ENCODE measurements around the gene UMAD1.
"Not testable (repeated sequence)": the region's sequence is repeated elsewhere in the genome, so short reads cannot be mapped to it uniquely, and the experiment has no call there.

The UMAD1 gene

GRCh38 chr7:7652798-7653540, 12.4 kb downstream of the UMAD1 start:
- DNase-seq (ENCODE audit: low read depth) = no peak

GRCh38 chr7:7653593-7654187, 13.1 kb downstream of the UMAD1 start:
- DNase-seq (ENCODE audit: low read depth) = no peak

DNA sequence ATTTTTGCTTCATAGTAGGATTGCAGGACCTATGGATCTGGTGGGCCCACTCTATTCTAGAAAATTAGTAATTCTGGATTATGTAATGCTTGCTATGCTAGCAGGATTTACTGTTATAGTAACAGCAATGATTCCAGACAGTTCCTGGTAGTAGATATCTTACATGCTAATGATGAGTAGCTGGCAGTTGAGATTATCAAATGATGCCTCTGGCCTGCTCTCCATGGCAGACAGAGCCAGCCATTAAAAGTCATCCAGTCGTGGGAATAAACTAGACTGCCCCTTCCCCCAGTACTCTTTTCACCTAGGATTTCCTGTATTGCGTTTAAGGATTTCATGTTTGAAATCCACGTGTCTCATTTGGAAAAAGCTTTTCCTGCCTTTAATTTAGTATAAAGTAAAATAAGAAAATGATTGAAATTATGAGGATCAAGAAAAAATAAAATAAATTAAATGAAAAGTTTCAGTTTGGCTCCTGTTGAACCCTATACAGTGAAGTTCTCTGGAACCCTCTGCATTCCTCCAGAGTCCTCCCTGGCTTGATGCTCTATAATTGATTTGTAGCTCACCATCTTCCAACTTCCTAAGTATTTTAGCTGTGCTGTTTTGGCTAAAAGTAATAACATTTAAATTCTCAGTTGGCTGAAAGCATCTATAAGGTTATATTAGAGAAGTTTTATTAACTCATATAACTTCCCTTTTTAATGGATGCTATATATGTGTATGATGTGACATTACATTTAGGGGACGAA, 14.6 kb downstream of the UMAD1 start:
- no peak for DNase-seq (ENCODE audit: low read depth)

- not testable (repeated sequence) for DNase-seq (ENCODE audit: low read depth)
Observed at GRCh38 chr7:7656459-7656858, 15.9 kb downstream of the UMAD1 start.

DNA sequence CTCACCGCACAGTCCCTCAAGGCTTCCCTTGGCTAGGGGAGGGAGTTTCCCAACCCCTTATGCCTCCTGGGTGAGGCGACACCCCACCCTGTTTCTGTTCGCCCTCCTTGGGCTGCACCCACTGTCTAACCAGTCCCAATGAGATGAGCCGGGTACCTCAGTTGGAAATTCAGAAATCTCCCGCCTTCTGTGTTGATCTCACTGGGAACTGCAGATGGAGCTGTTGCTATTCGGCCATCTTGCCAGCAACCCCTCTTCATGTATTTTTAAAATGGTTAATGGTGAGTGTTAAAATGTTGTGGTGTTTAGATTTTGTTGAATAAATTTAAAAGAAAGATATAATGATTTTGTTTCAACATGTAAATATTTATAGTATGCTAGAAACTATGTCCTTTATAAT, 22.0 kb downstream of the UMAD1 start:
- no peak for DNase-seq (ENCODE audit: low read depth)

DNA sequence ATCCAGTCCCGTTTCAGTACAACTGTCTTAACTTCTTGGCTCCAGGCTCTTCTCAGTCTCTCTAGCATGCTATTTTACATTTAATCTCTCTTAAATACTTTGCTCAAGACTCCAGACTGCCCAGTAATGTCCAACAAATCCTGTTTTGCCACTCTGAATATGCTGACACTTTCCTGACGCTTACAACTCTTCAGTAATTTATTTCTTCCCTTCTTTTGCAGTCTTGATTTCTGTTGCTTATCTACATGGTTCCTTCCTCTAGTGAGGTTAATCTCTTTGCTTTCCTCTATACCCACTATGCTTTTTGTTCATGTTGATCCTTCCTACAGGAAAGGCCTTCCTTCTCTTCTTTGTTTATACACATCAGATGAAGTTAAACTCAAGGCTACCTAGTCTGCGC, 23.7 kb downstream of the UMAD1 start:
- DNase-seq (ENCODE audit: low read depth) = no peak

GRCh38 chr7:7665031-7665430, 24.5 kb downstream of the UMAD1 start:
- DNase-seq (ENCODE audit: low read depth) = no peak

DNA sequence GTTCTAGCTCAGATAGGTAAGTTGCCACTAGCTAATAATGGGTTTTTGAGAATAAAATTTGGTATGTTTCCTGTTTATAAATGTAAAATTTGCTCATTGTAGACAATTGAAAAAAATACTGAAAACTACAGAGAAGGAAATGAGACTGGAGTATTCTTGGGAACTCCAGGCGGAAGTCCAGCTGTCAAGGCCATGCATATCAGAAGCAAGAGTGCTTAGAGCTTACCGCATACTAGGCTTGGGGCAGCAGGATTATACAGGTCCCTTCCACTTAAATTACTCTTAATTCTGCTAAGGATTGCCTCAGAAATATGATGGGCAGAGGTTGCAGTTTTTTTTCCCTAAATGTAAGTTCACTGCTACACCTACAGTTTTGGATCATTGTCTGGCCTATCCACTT, 26.6 kb downstream of the UMAD1 start:
- DNase-seq (ENCODE audit: low read depth) = no peak

- no peak for DNase-seq (ENCODE audit: low read depth)
Observed at GRCh38 chr7:7668706-7669105, 28.2 kb downstream of the UMAD1 start.

GRCh38 chr7:7670490-7670889, 29.9 kb downstream of the UMAD1 start:
- no peak for DNase-seq (ENCODE audit: low read depth)

DNA sequence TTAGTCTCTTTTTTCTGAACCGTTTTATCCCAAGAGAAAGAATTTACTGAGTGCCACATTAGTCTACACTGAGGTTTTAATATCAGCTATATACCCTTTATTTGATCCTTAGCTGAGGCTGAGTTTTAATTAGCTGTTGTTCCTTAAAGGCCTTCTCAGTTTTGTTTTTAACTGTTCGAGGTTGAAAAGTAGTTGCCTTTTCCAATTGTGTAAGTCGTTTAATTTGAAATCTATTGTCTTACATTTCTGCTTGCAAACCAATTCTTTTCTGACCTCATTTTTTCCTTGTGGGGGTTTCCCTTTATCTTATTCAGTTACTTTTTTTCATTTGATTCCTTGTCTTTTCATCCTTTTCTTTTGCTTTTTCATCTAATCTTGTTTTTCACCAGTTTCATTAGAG, 30.8 kb downstream of the UMAD1 start:
- DNase-seq (ENCODE audit: low read depth) = no peak

DNA sequence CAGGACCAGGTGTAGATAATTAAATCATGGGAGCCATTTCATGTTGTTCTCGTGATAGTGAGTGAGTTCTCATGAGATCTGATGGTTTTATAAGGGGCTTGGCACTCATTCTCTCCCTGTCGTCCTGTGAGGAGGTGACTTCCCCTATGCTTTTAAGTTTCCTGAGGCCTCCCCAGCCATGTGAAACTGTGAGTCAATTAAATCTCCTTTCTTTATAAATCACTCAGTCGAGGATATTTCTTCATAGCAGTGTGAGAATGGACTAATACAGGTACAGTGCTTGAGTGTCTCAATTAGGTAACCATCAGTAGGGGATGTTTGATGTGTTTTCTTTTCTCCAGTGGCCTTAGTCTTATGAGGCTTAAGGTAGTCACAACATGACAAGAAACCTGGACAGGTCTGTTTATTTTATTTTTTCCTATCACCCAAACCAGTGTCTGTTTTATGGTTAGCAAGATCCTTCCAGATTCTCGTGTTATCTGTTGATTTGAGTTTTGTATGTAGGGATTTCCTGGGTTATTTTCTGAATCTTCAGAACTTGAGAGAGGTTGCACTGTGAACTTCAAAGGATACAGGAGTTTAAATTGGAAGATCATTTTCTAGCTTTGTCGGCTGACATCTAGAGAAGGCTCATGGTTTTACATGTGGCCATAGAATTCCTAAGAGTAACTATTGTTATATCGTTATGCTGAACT, 32.1 kb downstream of the UMAD1 start:
- DNase-seq (ENCODE audit: low read depth) = no peak

- DNase-seq (ENCODE audit: low read depth) = no peak
Observed at GRCh38 chr7:7673240-7673550, 32.6 kb downstream of the UMAD1 start.

GRCh38 chr7:7675686-7676085, 35.1 kb downstream of the UMAD1 start:
- DNase-seq (ENCODE audit: low read depth) = no peak

GRCh38 chr7:7679640-7680039, 39.1 kb downstream of the UMAD1 start:
- not testable (repeated sequence) for DNase-seq (ENCODE audit: low read depth)

DNA sequence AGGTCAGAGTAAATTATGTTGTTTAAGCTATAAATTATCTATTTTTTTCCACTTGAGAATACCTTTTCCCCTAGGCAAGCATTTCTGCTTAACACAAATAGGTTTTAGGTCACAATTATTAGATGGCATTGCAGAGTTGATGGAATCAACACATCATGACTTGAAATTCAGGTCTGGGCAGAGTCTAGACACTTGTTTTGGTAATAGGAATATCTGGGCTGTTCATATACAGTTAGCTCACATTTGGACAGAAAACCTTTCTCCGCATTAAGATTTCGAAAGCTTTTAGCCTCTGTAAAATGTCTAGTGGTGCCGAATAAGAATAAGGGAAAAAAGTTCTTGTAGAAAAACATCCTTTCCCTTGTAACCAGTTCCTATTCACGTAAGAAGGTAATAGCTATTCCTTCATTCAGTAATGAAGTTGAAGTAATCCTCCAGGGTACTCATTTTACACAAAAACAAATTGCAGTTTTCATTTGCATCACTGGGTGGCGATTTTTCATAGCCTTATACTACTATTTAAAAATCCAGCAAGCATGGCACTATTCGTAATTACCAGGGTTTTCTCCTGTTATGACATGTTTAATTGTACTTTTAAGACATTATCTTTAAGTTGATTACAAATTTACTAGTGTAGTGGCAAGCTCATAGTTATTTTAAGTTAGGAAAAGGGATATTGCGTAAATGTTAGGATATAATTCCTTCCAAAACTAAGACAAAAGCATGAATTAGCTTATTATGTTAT, 40.8 kb downstream of the UMAD1 start:
- peak; percentile 11 for DNase-seq (ENCODE audit: low read depth)

DNA sequence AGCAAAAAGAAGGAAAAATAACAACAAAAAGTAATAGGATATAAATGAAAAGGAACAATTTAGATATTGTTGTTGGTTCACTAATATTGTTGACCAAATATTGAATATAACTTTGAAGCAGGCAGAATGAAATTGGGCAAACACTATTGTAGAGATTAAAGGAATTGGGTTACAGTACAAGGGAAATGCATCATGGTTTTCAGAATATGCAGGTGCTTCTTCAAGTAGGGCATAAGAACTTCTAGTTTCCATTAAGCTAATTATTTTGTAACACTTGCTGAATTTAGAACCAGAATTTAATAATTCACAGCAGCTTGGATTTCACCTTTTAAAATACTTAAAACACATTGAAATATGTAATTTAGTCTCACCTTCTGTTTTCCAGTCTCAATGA, 41.4 kb downstream of the UMAD1 start:
- no peak for DNase-seq (ENCODE audit: low read depth)

DNA sequence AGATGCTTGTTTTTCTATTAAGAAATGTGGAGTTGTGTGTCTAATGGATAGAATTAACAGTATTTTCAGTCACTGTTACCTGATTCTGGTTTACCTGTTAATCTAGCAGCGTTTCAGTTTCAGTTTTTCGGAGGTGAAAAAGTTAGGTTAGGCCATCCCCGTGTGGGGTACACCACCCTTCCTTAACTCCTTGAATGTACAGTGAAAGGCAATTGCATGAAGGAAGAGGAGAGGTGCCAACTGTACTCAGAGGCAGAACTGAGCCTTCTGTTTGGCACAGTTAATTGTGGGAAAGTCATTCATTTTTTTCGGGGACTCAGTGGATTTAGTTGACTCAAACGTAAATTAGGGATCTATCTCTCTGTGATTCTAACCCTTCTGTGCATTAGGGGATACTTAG, 42.3 kb downstream of the UMAD1 start:
- no peak for DNase-seq (ENCODE audit: low read depth)

- DNase-seq (ENCODE audit: low read depth) = no peak
Observed at GRCh38 chr7:7686811-7687508, 46.4 kb downstream of the UMAD1 start.

DNA sequence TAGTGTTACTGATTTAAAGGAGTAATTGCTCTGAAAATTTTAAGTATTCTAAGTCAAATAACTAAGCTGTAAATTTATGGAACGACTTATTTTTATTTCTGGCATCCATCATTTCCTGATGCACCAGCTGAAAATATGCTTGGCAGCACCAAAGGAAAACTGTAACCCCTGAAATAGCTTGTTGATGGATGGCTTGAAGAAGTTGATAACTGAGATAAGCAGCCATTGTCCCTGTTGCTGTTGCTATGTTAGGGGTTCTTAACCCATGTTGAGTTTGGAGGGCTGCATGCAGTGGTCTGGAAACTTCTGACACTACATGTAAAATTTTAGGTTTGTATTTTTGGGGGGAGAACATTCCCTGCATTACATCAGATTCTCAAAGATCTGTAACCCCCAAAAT, 47.2 kb downstream of the UMAD1 start:
- DNase-seq (ENCODE audit: low read depth) = no peak

- DNase-seq (ENCODE audit: low read depth) = no peak
Observed at GRCh38 chr7:7688310-7688709, 47.8 kb downstream of the UMAD1 start.

DNA sequence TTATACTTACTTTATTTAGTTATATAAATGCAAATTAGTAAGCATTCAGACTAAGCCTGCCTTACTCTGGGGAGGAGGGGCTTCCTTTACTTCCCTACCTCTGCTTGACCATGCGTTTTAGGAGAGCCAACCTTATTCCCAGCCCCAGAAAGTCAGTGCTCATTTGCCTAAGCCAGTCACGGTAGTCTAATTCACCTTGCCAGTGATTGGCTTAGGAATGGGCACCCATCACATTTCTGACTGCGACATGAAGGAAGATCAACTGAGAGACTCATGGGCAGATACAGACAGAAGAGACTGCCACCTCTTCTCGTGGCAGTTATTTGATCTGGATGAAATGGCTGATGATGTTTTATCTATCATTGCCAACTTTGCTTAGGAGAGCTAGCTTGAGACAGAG, 48.4 kb downstream of the UMAD1 start:
- no peak for DNase-seq (ENCODE audit: low read depth)

Measured in HS-27A (cell line).